GM18499 (cell line): ENCODE data around the gene LNX1.
A peak's percentile ranks its signal among the peaks of the same experiment; 100 is the strongest.

ENCODE experiments used
- ATAC-seq: cut with Tn5 transposase; IDR thresholded peaks from one replicate; pipeline ENCODE4 v1.9.1; 2021; ENCODE audit warnings: moderate number of reproducible peaks; ENCODE audit not compliant: insufficient read depth, unreplicated experiment

The LNX1 gene

DNA sequence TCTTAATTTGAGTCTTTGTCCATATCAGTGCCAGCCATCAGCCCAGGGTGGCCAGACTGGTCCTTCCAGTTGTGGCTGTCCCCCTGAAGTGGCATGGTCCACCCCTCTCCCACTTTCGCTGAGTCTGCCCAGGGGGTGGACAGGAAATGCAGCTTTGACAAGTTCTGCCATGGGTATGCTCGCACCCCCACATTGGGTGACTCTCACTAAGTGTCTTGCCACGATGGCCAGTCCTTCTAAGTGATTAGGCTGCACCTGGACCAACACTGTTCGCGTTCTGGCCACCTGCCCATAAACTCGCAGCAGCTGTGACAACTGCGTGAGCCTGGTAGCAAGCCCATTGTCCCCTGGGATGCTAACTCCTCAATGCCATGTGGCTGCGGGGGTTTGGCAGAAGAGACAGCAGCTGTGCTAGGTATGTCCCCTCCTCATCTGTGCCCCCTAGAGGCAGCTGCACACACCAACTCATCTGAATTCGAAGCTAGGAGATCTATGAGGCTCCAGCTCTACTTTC lies 10.0 kb upstream of the LNX1 start:
- ATAC-seq = no peak

DNA sequence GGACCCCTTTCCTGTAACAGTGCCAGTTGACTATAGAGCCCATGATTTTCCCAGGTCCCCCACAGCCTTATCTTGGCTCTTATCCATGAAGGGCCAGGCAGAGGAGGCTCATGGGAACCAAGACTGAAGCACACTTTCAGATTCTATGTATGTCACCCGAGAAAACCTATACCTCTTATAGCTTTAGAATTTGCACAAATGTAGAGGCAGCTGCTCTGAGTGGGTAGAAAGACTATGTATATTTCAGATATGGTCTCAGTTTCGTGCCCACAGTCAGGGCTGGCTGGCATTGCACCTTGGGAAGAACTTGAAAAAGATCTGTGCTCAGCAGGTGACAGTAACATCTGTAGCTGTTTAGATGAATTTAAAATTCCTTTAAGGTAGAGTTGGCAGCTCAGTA lies 8.3 kb upstream of the LNX1 start:
- peak; percentile 46 for ATAC-seq

DNA sequence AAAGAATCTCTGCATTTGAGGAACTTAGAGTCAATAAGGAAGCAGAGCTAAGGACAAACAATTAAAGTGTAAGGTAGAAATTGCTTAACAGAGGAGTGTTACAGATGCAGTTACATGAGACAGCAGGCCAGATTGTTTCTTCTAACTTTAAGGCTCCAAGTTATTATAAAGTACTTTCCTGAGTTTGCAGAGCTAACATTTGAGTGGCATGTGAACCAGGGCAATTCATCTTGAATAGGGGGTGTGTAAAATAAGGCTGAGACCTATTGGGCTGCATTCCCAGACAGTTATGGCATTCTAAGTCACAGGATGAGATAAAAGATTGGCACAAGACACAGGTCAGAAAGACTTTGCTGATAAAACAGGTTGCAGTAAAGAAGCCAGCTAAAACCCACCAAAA lies 7.6 kb upstream of the LNX1 start:
- no peak for ATAC-seq

DNA sequence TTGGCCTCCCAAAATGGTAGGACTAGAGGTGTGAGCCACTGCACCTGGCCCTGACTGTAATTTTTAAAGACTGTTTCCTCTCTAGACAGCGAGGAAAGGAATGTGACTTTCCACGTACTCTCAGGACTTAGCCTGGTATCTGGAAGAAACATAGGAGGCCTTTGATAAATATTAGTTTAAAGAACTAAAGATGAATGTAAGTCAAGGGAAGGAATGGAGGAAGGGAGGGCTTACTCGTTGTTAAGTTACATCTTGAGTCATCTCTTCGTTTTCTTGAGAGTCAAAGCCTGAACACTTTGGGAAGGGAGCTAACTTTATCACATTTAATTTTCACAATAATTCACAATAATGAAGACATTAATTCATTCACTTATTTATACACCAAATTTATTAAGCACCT lies 7.2 kb upstream of the LNX1 start:
- ATAC-seq = no peak

DNA sequence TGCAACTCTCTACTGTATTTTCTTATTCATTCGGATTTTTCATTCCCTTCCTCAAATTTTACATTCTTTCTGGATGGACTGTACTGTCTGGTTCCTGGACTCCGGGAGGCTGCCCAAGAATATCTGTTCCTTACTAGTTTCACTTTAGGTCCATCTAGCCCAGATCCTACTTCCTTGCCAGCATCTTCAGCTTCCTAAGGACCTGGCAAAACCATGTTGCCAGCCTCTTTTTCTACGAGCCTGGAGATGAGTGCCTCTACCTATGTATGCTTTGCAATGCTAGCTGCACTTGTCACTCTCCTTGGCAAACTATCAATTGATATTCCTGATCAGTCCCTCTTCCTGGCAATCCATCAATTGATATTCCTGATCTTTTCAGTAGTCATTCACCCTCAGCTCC lies 5.6 kb upstream of the LNX1 start:
- ATAC-seq = no peak

DNA sequence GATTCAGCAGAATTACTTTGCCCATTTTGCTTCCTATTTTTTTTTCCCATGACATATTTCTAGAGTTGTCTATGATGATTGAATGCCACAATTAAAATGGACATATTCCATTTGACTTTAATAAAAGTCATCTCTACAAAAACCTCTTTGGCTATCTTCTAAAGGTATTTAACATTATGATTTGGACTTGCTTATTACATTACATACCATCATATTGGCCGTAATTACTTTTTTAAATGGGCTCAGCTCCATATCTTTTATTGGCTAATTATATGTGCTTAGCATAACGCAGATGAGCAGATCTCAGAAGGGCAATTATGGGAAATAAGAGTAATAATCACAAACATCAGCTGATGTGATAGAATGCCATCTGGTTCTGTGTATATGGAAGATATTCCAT lies 4.5 kb upstream of the LNX1 start:
- no peak for ATAC-seq

DNA sequence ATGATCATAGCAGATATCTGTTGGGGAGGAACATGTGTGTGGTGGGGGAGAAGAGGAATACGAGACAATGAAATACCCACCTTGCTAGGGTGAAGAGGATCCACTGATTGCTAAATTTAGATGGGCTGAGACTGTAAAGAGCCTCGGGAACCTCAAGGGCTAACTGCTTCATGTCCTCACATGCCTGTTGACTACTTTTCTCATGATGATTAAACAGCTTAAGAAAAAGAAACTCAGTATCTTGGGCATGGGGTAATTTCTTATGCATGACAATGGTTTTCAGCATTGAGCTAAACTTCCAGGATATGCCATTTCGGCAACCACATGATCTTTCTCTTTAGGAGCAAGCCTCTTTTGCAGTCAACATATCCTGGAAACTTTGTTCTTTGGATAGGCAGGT lies 3.9 kb upstream of the LNX1 start:
- ATAC-seq = no peak

DNA sequence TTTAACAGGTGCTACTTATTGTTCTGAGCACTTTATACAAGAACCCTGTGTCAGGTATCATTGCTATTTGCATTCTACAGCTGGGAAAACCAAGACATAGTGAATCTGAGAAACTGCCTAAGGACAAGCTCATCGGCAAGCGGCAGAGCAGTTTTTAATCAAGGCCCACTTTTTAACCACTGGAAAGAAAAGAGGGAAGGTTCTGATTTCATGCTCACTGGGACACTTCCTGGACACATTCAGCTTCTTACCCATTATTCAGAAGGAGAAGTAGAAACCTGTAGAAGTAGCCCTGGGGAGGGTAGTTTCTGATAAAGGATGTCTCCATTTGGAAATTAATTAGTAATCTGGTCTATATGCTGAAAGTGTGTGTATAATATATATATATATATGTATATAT lies 2.5 kb upstream of the LNX1 start:
- ATAC-seq = no peak

DNA sequence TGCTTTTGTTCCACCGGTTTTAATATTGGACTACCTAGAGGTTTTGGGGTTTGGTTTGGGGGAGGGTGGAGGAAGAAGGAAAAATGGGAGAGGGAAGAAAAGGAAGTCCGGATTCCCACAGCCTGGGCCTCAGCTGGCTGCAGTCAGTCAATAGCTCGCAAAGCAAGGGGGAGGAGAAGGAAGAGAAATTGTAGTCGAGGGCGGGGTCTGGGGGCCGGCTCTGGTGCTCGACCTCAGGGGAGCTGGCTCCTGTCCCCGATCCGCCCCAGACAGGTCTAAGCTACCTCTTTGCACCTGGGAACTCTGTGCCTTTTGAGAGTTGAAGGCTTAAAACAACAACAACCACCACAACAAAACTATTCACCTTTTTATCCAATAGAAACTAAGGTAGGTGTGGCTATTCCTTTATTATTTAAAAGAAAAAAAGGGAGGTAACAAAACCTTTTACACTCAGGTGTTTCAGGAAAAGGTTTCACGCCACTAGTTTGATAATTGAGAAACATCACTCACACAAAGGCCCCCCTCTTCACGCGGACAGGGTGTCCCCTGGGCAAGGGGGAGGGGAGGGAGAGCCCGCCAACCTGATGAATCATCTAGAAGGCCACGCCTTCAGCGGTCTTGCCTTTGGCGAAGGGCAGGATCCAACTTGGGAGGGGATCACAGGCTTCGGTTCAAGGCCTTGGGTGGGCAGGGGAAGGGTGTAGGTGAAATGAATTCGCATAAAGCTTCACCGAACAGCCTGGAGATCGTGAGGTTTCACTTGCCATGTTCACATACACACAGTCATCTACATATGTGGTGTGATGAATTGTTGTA lies 1.6 kb upstream of the LNX1 start:
- ATAC-seq = no peak

DNA sequence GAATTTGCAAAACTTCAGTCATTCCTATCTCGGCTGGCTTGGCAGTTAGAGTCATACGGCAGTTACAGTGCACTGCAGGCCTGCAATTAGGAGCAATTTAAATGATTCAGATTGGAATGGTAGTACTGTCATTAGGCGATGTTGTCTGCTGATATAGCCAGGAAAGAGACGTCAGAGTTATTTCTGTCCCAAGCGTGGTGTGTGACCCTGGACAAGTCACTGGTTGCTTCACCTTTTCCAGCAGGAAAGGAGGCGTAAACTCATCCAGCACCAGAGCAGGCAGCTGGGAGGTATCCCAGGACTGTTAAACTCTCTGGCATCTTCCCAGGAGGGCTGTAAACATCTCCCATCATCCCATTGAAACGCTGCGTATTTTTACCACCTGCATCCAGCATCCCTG lies 836 bp upstream of the LNX1 start:
- no peak for ATAC-seq

DNA sequence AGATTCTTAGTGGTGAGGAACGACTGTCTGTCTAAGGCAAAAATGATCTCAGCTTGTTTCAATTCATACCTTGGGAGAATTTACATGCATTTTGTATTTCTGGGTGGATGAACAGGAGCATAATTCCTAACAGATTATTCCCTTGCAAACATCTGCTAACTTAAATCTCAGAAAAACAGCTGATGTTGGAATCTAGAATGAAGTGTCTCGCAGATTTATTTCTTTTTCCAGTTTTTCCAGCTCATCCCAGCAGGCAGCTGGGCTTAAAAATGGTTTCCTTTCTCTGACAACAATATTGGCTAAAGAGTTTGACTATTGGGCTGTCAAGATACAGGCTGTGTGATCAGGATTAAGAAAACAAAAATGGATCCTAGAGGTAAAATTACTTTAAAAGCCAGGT lies 1.1 kb downstream of the LNX1 start:
- no peak for ATAC-seq

DNA sequence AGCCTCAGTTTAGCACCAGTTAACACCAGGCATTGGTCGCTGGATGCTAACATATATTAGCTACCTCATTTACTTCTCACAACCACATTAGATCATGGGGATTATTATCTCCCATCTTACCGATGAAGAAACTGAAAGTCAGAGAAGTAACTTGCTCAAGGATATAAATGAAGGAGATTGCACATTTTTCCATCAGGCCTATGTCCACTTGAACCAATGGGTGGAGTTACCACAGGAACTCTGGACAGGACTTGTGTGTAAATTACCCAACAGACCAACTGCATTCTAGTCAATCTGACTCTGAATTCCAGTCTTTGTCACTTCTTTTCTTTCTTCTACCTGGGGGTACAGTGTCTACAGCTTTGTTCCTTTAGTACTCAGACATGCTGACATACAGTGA lies 1.8 kb downstream of the LNX1 start:
- no peak for ATAC-seq

DNA sequence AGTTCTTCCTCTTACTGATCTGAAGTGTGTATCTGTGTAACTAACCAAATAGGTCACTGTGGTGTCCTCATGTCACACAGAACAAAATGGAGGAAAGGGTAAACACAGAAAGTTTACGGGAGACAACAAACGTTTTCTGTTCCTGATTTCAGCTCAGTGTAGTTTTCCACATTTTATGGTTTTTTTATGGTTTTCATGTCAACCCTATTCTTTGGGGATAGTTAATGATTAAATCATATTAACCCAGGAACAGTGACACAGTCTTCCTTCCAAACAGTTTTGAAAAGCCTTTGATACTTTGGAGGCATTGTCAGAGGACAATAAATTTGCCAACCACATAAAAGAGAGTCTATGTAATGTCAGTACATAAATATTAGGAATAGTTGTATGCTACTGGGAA lies 4.2 kb downstream of the LNX1 start:
- ATAC-seq = no peak

DNA sequence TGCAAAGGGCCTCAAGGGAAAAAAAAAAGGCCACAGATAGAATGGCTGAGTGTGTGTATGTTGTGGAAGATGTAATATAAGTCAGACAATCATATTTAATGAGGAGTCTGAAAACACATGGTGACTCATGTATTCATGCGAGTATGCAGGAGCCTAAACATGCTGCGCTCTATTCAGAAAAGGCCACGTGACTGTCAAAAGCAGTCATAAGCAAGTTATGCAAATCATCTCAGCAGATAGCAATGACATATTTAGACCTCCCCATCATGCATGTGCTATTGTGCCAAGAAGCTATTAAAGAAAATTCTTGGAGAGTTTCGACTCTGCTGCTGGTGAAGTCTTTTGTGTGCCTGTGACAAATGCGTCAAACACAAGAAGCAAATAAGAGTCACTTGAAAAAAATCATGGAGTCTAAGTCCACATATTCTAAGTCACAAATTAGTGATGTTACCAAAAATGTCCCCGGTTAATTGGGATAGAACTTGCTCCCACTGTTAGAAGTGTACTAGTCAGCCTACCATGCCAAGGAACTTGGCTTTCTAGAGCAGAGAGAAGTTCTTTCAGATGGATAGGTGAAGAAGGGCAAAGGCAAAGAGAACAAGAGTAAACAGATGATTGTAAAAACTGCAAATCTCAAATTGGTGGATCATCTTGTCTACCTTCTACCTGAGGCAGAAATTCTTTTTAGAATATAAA lies 5.0 kb downstream of the LNX1 start:
- no peak for ATAC-seq

DNA sequence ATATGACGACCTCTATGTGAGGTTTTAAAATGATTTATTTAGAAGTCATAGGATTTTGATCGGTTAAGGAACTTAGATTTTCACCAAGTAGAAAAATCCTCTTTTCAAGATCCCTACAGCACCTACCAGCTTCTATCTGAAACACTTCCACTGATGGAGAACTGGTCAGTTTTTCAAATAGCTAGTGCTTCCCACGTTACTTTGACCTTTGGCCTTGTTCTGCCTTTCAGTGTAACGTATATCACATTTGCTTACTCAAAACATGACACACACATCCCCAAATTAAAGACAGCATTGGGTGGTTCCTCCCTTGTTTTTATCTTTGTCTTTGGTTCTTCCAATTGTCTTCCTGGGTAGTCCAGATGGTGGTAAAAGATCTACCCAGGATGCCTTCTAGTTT lies 6.6 kb downstream of the LNX1 start:
- no peak for ATAC-seq

DNA sequence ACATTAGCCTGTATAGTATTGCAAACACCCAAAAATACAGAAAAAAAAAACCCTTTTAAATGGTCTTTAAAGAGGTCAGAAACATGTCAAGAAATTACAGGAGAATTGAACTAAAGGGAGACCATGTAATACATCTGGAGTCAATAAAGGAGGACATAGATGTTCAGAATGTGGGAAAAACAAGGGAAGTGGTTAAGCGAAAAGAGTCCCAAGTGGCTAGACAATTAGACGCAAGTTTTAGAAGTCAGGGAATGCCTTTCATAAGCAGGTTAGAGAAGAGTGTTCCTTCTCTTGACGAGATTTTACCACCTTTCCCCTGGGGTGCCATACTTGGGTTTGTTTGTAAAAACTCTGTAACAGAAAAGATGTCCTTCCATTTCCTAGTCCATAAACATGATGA lies 7.8 kb downstream of the LNX1 start:
- ATAC-seq = no peak

DNA sequence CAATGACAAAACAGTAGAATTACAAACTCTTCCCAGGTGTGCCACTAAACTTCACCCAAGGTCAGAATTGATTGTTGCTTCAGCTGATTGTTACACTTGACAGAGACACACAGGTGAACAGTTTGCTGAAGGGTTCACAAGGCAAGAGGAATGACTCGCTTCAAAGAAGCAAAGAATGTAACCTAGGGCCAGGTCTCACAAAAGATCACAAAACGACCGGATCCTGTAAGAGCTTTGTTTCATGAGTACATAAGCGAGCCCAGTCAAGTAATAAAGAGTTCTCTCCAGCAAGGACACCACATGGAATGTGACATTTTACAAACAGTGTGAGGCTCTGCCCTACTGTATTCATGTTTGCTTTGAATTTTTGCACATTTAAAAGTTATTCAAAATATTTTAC lies 9.1 kb downstream of the LNX1 start:
- no peak for ATAC-seq

DNA sequence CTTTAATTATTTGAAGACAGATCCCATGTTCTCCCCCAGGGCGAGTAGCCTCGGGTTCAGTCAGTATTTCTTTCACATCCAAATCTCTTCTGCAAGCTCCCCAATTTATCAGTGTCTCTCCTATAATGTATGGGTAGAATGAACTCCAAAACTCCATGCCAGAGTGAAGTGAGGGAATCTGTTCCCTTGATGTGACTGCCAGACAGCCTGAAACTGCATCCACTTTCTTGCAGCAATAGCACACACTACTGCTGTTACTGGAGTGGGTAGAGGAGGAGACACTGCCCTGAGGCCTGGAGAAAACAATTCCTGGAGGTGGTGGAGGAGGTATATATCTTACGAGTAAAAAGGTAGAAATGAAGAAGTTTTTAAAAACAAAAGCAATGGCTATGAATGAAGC lies 11.0 kb downstream of the LNX1 start:
- ATAC-seq = no peak

DNA sequence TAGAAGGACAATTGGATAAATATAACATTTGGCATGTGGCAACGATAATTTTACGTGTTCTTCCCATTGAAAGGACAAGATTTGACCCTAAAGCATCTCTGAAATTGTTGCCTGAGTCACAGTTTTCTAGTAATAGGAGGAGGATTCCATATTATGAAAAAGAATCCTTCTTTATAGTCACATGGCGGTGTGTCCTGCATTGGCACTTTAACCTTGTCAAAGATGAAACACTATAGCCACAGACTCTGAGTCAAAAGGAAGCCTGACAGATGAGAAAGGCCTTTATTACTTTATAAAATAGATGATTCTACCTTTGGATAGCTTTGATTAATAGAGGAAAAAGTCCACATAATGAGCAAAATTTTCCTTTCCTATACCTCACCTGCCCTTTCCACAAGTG lies 11.5 kb downstream of the LNX1 start:
- no peak for ATAC-seq

DNA sequence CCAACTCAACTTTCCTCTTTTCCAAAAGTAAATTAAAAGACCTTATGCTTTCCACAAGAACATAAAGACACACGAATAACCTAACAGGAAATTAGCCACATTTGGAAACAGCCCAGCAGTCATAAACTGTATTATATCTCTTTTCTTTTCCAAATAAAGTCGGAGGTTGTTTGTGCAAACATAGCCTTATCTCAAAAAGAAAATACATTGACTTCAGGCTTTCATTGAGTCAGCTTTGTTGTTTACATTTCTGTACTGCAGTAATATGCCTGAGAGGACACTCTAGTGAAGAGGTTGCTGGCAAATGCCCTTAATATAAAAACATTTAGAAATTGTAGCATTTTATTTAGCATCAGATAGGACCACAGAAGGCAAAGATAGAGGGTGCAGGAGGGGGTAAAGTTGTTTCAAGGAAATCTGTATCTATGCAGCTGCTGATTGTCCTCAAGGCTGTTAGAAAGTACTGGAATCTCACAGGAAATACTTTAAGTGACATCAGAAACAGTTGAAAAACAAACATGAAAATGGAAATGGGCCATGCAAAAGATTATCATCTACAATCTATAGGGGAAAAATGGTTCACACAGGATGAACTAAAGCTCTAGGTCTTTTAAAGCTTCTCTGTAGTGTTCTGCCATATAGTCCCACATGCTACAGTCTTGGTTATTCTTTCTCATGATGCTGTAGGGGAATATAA lies 14.5 kb downstream of the LNX1 start:
- ATAC-seq = no peak

DNA sequence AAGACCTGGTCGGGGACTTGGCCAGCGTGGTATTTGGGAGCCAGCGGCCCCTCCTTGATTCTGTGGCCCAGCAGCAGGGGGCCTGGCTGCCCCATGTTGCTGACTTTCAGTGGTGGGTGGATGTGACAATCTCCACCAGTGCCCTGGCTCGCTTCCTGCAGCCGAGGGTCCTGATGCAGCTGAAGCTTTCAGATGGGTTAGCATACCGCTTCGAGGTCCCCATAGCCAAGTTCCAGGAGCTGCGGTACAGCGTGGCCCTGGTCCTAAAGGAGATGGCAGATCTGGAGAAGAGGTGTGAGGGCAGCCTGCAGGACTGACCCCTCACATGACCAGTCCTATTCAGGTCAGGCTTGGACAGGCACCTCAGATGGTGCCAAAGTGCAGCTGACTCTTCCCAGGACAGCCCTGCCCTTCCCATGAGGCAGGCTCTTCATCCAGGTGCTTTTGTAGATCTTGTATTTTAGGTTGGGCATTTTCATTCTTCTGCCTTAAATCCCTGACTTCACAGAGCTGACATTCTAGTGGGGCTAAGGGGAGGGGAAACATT lies 15.1 kb downstream of the LNX1 start:
- ATAC-seq = no peak
